GM18508 (cell line): ENCODE data around the gene FGF14.

ENCODE experiments used
- ATAC-seq: cut with Tn5 transposase; IDR thresholded peaks from one replicate; pipeline ENCODE4 v1.9.1; 2021; ENCODE audit warnings: moderate number of reproducible peaks; ENCODE audit not compliant: insufficient read depth, unreplicated experiment

FGF14 gene

DNA sequence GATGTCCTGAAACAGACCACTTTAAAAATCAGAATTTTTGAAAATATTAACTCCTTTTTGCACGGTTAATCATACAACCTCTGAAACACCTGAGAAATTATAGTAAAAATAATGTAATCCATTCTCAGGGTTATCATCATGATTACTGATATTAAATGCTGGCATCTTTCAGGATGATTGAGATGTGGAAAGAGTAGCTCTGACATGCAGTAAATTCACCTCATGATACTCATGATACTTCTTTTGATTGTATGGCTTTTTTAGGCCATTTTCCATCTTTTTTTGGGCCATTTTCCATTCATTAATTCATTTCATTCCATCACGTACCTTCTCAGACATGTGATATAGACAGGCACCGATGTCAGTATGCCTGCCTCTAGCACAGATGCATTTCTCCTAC, 85.1 kb downstream of the FGF14 start:
- ATAC-seq = no peak

DNA sequence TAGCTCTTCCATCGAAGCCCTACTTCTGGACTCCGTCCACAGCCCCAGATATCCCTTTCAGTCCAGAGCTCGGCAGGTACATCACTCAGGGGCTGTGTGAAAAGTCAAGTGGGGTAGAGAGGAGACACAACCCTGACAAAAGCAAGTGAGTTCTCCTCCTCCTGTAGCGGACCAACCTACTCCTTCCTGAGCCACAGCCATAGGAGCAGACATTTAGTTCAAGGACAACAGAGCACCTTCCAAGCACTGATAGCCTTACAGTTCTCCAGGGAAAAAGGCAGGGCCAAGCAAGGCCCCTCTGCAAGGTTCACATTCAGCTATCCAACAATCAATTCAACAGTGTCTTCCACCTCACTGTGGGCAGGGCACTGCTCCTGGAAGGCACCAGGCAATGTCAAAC, 89.0 kb downstream of the FGF14 start:
- no peak for ATAC-seq

DNA sequence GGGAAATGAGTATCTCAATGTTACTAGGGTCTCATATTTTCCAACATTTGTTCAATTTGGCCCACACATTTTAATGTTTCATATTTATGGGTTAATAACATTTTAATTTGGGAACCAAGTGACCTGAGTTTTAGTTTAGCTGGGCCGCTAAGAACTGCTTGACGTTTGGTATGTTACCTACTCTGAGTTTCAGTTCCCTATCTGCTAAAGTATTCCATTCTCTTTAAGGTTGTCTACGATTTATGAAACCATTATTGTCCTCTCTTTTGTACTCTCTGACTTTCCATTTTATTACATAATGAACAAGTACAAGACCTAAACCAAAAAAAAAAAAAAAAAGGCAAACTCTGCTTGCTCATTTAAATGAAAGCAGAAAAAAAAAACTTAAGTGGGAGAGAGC, 89.9 kb downstream of the FGF14 start:
- ATAC-seq = peak; percentile 79

DNA sequence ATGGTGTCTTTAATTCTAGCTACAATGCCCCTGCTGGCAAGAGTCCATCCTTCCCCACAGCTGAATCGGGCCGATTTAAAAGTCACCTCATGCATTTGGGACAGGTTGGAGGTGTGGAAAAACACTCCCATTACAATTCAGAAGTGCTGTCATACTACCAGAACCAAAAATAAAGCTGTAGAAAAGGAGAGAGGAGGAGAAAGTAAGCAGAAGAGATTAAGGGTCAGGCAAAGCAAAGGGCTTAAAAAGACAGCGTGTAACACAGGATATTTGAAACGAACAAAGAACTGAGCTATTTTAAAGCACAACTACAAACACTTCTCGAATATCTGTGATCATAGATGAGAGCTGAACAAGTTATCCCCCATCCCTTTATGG, 90.4 kb downstream of the FGF14 start:
- no peak for ATAC-seq

DNA sequence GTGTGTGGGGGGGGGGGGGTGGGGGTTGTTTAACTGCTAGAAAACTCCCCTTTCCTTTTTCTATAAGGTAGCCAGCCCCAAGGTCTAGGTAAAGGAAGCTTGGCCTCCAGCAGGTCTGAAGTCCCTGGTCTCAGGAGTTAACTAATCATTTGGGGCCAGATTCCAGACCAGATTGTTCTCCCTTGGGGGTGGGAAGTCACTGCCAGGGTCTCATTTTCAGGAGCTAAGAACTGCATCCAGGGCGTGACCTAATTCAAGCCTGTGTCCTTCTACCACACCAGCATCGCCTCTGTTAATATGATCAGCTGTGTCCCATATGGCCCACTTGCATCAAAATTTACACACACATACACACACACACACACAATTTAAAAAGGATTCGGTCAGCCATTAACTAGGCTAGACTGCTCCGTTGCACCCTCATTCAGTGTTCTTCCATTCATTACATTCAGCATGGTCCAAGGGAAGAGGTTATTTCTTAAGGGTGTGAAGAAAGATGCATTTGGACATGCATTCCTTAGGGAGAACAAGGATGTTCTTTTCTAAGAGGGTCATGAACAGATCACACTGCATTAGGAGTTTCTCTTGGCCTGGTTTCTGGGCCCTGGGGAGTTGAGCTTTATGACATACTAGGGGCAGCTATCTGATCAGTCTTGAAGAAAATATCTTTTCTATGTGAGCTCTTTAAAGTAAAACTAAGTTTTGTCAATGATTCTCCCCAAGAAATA, 91.0 kb downstream of the FGF14 start:
- no peak for ATAC-seq

DNA sequence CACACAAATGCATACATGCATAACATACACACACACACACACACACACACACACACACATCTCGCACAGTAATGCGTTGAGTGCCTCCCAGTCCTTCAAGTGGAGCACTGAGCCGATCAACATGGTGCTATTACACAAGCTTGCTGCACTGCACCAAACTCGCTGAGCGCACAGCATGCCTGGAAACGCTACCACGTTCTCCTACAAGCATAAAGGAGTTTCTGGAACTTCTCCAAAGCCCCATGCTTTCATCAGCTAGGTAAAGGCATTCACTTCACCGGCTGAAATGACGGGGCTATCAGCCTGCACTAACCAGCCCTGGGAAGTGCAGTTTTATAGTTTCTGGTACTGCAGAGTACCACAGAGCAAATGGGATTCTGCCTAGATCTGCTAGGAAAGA, 92.7 kb downstream of the FGF14 start:
- ATAC-seq = no peak

DNA sequence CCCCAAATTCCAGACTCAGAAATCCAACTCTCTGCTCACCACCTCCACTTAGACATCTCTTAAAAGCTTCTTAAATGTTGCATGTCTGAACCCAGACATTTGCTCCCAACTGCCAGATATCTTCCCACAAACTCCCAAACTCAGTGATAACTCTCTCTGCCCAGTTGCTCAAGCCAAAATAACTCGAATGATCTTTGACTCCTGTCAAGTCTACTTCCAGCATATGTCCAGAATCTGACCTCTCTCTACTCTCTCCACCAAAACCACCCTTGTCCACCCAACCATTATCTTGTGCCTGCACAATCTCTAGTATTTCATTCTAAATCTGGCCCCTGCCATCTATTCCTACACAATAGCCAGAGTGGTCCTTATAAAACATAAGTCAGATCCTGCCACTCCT, 99.3 kb downstream of the FGF14 start:
- no peak for ATAC-seq

DNA sequence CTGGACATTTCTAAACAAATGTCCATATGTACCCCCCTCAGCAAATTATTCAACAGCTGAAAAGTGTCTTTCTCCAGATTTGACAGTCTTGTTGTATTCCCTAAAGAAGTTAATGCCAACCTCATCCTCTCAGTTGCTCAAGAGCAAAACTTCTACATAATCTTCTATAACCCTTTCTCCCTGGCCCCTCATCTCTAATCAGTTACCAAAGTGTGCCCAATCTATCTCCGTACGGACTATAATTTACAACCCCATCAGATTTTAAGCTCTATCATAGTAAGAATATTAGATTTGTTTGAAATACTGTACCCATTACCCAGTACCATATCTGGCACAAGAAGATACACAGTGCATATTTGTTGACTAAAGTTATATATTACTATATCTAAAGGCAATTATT, 101.5 kb downstream of the FGF14 start:
- ATAC-seq = no peak

DNA sequence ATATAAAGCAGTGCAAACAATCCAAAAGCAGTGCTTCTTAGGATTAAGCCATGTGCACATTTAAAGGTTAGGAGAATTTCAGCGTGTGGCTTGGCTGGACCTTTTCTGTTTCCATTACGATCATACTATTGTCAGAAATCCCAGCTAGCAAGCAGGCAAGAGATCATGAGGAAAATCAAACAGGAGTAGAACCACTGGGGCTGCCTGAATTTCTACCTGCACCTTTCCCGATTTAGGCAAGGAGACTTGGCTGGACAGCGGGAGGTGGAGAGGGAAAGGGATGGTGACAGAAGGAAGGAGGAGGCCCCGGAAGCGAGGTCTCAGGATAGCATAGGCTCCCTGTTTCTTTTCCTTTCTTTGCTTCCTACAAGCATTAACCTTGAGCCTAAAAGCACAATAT, 102.5 kb downstream of the FGF14 start:
- no peak for ATAC-seq

DNA sequence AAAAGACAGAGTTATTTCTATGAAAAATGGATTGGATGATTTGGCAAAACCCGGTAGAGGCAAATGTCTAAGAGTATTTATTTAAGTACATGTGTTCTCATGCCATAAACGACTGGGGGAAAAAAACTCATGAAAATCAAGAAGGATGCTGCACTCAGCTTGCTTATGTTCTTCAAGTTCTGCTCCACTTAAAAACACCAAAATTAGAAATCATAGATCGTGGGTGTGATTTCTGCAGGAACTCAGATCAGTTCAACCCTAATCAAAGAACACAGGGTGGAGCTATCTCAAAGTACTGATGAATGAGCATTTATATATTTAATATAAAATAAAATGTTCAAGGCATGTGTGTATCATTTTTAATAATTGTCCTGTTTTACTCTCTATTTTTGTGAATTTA, 103.8 kb downstream of the FGF14 start:
- no peak for ATAC-seq

DNA sequence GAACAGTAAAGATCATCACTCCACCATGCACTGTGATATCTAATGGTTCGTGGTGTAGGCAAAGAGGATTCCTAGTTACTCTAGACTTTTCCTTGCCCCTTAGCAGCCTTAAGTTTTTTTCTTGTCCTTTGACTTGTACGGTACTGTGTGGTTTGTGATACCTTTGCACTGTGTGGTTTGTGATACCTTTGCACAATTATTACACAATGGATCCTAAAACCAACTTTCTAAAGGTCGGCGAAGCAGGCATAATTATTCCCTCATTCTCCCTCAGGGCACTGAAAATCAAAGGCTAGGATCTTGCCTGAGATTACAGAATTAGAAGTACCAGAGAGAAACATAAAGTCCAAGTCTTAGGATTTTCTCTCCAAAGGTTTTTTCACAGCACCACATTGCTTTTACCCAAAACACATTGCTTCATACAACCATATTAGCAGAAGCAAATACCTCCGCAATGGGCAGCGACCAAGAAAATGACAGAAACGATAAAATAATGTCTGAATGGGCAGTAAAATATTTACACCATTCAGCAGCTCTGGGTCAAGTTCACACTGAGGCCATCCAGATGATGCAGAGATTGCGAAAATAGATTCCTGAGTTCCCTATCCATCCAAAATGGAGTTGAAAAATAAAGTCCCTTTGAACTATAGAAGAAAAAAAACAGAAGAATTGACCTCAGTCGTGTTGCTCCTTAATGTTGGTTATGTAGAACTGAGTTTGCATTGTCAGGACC, 106.4 kb downstream of the FGF14 start:
- no peak for ATAC-seq

DNA sequence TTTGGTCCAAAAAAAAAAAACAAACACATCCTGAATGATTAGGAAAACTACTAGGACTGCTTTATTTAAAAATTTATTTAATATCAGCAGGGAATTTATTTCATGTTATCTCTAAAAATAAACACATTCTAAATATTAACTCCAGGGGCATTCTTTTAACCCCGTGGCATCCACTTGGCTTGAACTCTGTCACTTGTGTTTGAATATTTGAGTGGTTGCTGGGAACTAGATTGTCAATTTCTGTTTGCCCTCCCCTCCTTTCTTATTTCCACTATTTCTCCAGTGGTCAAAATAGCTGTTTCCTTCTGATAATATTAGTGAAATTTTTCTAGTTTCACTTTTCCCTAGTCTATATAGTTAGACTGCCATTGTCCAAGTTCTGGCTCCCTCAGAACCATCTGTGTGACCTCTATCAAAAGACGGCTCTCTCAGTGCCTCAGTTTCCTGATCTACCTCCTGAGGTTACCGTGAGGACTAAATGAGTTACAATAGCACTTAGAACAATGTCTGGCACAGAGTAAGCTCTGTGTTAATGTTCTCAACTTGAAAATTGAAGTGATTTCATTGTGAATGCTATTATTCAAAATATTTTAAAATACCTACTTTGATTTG, 107.3 kb downstream of the FGF14 start:
- ATAC-seq = no peak

DNA sequence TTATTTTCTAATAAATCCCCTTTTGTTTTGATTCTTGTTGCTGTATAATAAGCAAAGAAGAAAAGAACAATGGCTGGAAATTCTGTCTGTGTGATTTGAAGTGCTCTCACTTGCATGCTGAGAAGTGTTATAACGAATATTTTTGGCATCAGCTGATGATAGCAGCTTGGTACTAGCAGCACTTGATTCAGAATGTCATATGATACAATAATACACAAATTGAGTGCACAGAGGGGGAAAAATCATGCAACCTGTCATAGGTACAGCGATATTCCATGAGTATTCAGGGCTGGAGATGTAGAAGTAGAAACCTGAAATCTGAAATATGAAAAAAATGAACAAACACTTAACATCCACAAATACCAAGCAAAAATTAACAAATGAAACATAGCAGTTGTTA, 108.1 kb downstream of the FGF14 start:
- no peak for ATAC-seq

DNA sequence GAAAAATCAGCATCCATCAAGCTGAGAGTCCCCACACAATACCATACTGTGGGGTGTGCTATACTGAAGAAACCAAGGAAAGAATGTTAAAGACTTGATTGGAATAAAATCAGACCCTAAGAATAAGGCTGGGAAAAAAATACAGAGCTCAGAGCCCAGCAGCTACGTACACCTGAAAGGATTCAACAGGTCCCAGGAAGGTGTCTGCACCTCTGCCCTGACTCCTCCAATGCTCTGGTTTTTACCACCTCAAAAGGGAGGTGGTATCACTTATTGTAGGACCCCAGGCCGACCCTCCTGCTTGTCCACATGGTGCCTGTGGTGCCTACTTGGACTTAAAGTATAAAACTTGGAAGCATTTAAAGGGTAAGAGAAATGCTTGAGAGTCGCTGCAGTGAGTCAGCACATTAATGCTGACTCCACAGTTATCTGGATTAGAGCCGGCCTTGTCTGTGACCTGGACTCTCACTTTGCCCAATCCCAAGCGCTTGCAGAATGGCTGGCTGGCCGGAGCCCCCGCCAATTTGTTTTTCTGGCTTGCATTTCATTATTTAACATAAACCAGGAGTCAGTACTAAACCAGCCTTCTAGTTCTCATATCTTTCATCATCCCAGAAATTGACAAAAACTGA, 110.1 kb downstream of the FGF14 start:
- no peak for ATAC-seq

DNA sequence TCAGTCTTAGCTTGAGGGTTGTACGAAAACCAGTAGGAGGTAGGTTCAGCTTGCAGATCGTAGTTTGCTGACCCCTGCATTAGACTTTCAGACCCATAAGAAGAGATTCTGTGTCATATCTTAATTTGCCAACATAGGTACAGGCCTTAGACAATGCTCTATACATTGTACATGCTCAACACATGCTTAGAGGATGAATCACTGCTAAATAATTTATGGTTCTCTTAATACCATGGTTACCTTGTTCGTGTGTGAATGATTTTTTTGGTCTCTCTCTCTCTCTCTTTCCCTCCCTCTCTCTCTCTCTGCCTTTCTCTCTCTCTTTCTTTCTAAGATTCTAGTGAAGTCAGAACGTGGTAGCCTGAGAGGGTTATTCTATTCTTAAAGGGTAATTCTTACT, 112.2 kb downstream of the FGF14 start:
- ATAC-seq = no peak

DNA sequence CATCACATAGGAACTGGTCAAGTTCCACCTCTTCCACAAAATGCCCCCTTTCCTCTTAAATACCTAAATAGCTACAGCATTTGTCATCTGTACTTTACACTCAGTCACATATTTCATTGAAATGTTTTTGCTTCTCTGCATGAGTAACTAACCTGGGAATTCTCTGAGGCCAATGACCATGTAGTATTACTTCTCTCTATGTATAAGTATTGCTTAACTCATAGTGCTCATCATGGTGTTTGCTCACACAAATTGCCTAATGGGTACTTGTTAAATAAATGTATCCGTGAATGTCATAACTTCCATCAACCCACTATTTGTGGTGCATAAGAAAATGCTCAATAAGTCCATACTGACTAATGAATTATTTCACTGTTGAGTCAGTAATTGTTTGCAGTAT, 115.5 kb downstream of the FGF14 start:
- ATAC-seq = no peak

DNA sequence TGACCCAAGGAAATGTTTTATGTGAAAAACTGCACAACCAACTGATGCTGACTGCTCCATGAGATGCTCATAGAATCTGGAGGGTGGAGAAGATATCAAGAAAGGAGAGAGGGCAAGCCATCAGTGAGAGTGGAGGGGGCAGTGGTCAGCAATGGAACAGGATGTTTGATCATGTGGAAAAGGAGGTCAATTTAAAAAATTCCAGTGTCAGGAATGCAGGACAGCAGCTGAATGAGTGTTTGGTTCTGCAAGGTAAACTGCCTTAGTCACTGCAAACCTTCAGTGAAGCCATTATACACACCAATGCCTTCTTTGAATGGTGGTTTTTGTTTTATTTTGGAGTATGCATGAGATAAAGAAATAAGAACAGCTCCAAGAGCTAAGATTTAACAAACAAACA, 121.5 kb downstream of the FGF14 start:
- no peak for ATAC-seq

DNA sequence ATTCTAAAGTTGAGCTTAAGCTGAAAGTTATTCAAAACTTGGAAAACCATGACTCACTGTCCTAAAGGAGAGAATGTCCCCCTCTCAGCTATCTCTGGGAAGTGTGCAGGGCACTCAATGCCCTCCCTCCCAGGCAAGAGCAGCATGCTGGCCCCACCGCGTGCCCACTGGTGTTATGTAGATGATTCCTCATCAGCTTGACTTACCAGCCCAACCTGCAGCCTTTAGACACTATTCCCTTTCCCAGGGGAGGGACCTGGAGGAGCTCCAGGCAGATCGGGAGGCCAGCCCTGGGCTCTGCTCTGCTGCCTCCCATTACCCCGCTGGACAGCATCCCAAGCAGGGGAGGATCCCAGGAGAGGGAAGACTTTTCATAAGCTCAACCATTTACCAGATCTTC, 124.6 kb downstream of the FGF14 start:
- no peak for ATAC-seq

DNA sequence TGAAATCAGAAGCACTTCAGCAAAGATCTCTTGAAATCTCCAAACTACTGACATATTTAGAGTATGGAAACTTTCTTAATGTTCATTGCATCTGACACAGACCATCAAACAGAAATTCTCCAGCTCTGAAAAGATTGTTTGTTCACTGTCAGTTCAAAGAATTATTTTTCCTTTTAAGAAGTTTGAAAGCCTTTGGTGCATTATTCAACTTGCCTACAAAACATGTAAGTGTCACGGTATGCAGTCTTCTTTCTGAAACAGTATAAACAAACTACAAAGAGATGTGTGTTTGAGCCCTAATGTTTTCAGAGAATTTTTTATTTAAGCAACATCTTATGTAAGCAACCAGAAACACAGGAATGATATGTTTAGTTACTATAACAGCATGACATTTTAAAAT, 125.4 kb downstream of the FGF14 start:
- ATAC-seq = no peak

DNA sequence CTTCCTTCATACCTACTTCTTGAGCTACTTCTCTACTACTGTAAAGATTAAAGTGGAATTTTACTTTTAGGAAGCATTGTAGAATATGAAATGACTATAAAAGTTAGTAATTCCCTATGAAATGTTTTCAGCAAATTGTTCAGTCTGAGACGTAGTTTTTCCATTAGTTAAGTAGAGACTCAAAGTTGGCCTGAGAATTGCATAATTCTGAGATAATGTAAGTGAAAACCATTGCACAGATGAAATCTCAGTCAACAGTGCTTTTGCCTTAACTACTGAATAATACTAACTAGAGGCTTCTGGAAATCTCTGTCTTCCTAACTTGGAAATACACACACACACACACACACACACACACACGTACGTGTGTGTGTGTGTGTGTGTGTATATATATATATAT, 125.9 kb downstream of the FGF14 start:
- ATAC-seq = no peak

DNA sequence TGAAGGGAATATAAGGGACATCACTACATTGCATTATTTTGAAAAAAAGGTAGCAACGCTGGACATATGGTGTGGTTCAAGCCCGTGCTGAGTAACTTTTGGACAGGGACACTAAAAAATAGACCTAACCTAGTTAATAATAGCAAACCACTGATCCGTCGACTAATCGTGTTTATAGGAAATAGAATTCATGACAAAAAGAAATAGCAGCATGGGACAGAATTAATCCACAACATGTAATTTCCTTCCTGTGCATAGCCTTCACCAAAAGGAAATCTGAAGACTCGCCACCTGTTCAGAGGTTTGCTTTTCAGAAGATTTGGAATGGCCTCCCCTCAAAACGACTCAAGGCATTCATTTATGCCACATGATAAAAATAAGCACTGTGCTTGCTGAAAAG, 128.7 kb downstream of the FGF14 start:
- no peak for ATAC-seq
